Muscle of leg (tissue), 11 donors: ENCODE results near the gene PPP4R4. TPM values are rescaled to one million over a fixed set of nuclear protein-coding genes. Genes with fewer than 3 reads are reported as not detected.

Experiments used
- DNase-seq: peaks from one replicate; pipeline ENCODE4 v3.0.0; 2013
- H3K27ac ChIP-seq: one replicate; pipeline ENCODE4 v1.5.1; 2013; ENCODE audit warnings: mild to moderate bottlenecking, low read length, control low read depth
- H3K27me3 ChIP-seq: one replicate; pipeline ENCODE4 v1.6.1; 2013; ENCODE audit warnings: low read length; ENCODE audit not compliant: control insufficient read depth, insufficient read depth
- H3K36me3 ChIP-seq: one replicate; pipeline ENCODE4 v1.6.1; 2013; ENCODE audit warnings: low read length; ENCODE audit not compliant: control insufficient read depth, insufficient read depth
- H3K4me1 ChIP-seq: one replicate; pipeline ENCODE4 v1.6.1; 2013; ENCODE audit warnings: low read length; ENCODE audit not compliant: control insufficient read depth, insufficient read depth
- H3K4me3 ChIP-seq: one replicate; pipeline ENCODE4 v1.5.1; 2013; ENCODE audit warnings: low read length, control low read depth
- H3K9me3 ChIP-seq: replicated peaks from 2 replicates; pipeline ENCODE4 v1.6.1; 2013; ENCODE audit warnings: low read depth, low read length; ENCODE audit not compliant: control insufficient read depth
- WGBS: methylation state at CpG from one replicate; pipeline ENCODE4 v1.1.5; 2013; ENCODE audit warnings: missing lambda C conversion rate; ENCODE audit not compliant: insufficient coverage; 5-methylcytosine and 5-hydroxymethylcytosine counted together
- polyA plus RNA-seq, 8 donors: library from polyadenylated mRNA; unstranded; fragments of 120-200 nt; gene quantifications; one replicate each; pipeline versions ENCODE4 v1.2.1 to v1.2.3, GENCODE V29; 2013; ENCODE audit warnings: inconsistent platforms in 1 of 8, low replicate concordance in 1 of 8; ENCODE audit not compliant: insufficient read length in 8 of 8, insufficient read depth in 1 of 8
- total RNA-seq: library from RNA; stranded (reverse); fragments of 120-200 nt; gene quantifications from one replicate; pipeline ENCODE4 v1.2.4, GENCODE V29; 2013

PPP4R4 gene
- total and polyA plus RNA-seq, 9 donors: 0.08 to 0.16 (median 0.09) TPM

- Histone ChIP-seq H3K4me1 (no peaks in the 10 kb centered on the region), H3K4me3 (no peak overlapping the region), H3K9me3 (no peaks in the 10 kb centered on the region), H3K27me3 (no peaks in the 10 kb centered on the region), H3K36me3 (no peaks in the 10 kb centered on the region), H3K27ac (no peak overlapping the region)
- no peak for DNase-seq
- WGBS: 94% methylated on average over 15 of the region's 15 CpGs
Measured at GRCh38 chr14:94298130-94298529, 124.0 kb downstream of the PPP4R4 start.

GRCh38 chr14:94303111-94303510 lies 129.0 kb downstream of the PPP4R4 start:
- no peak for DNase-seq

GRCh38 chr14:94304243-94304642 lies 130.1 kb downstream of the PPP4R4 start:
- H3K4me3 ChIP-seq: no peak overlapping the region
- 79% methylated on average over 5 of the region's 6 CpGs for WGBS
- no peak for DNase-seq
- no peak overlapping the region for H3K27ac ChIP-seq
- peaks cover 2% of the 10 kb centered on the region for H3K27me3 ChIP-seq
- no peaks in the 10 kb centered on the region for H3K4me1 ChIP-seq
- H3K9me3 ChIP-seq: peaks cover 2% of the 10 kb centered on the region
- no peaks in the 10 kb centered on the region for H3K36me3 ChIP-seq

More at GRCh38 chr14:94303111-94303510, 129.0 kb downstream of the PPP4R4 start:
- peaks cover 2% of the 10 kb centered on the region for H3K9me3 ChIP-seq
- no peak overlapping the region for H3K27ac ChIP-seq
- WGBS: 76% methylated on average over 4 of the region's 7 CpGs
- no peaks in the 10 kb centered on the region for H3K4me1 ChIP-seq
- H3K36me3 ChIP-seq: no peaks in the 10 kb centered on the region
- H3K27me3 ChIP-seq: peaks cover 2% of the 10 kb centered on the region
- H3K4me3 ChIP-seq: no peak overlapping the region

GRCh38 chr14:94305620-94306019 lies 131.5 kb downstream of the PPP4R4 start:
- H3K27ac ChIP-seq: no peak overlapping the region

GRCh38 chr14:94306047-94306978 lies 132.2 kb downstream of the PPP4R4 start:
- WGBS: 53% methylated on average over 7 of the region's 12 CpGs
- peaks cover 2% of the 10 kb centered on the region for H3K9me3 ChIP-seq
- no peaks in the 10 kb centered on the region for H3K4me1 ChIP-seq
- H3K27ac ChIP-seq: no peak overlapping the region
- H3K27me3 ChIP-seq: peaks cover 2% of the 10 kb centered on the region
- DNase-seq: no peak
- no peaks in the 10 kb centered on the region for H3K36me3 ChIP-seq
- no peak overlapping the region for H3K4me3 ChIP-seq

More at GRCh38 chr14:94305620-94306019, 131.5 kb downstream of the PPP4R4 start:
- Histone ChIP-seq H3K4me1 (no peaks in the 10 kb centered on the region), H3K27me3 (peaks cover 2% of the 10 kb centered on the region), H3K9me3 (peaks cover 2% of the 10 kb centered on the region), H3K4me3 (no peak overlapping the region), H3K36me3 (no peaks in the 10 kb centered on the region)
- no peak for DNase-seq
- no CpG with 5 or more reads among the region's 2 CpGs for WGBS

- no CpG with 5 or more reads among the region's 5 CpGs for WGBS
- H3K4me3 ChIP-seq: no peak overlapping the region
- no peaks in the 10 kb centered on the region for H3K4me1 ChIP-seq
- no peak overlapping the region for H3K27ac ChIP-seq
- DNase-seq: no peak
- H3K9me3 ChIP-seq: peaks cover 2% of the 10 kb centered on the region
- no peaks in the 10 kb centered on the region for H3K36me3 ChIP-seq
- peaks cover 2% of the 10 kb centered on the region for H3K27me3 ChIP-seq
Measured at GRCh38 chr14:94307410-94307992, 133.4 kb downstream of the PPP4R4 start.

- Histone ChIP-seq H3K4me1 (no peaks in the 10 kb centered on the region), H3K9me3 (peaks cover 2% of the 10 kb centered on the region), H3K27ac (no peak overlapping the region), H3K4me3 (no peak overlapping the region), H3K36me3 (no peaks in the 10 kb centered on the region), H3K27me3 (peaks cover 2% of the 10 kb centered on the region)
- no peak for DNase-seq
- 81% methylated on average over 9 of the region's 10 CpGs for WGBS
Measured at GRCh38 chr14:94309721-94310120, 135.6 kb downstream of the PPP4R4 start.

- WGBS: 94% methylated on average over 2 of the region's 3 CpGs
- Histone ChIP-seq H3K27me3 (peaks cover 2% of the 10 kb centered on the region), H3K36me3 (no peaks in the 10 kb centered on the region), H3K4me3 (no peak overlapping the region), H3K4me1 (no peaks in the 10 kb centered on the region), H3K27ac (no peak overlapping the region), H3K9me3 (peaks cover 2% of the 10 kb centered on the region)
- DNase-seq: no peak
Measured at GRCh38 chr14:94310248-94310647, 136.1 kb downstream of the PPP4R4 start.

- Histone ChIP-seq H3K9me3 (no peaks in the 10 kb centered on the region), H3K27me3 (no peaks in the 10 kb centered on the region), H3K36me3 (no peaks in the 10 kb centered on the region), H3K4me3 (no peak overlapping the region), H3K27ac (no peak overlapping the region), H3K4me1 (no peaks in the 10 kb centered on the region)
- DNase-seq: no peak
- WGBS: 84% methylated on average over 4 of the region's 6 CpGs
Measured at GRCh38 chr14:94312481-94313246, 138.5 kb downstream of the PPP4R4 start.
